ENCODE measurements around the gene TMEM239.
"Not testable (repeated sequence)": the region's sequence is repeated elsewhere in the genome, so short reads cannot be mapped to it uniquely, and the experiment has no call there.

The TMEM239 gene

GRCh38 chr20:2816030-2816582, at the start of gene TMEM239:
Gene TMEM239, plus strand, starts transcription at chr20:2816364. Its CDS starts 191 bp downstream, at chr20:2816555.
- DNase-seq, result no peak

GRCh38 chr20:2767768-2768631, 48.2 kb upstream of the TMEM239 start:
- DNase-seq, result peak in 1 of 51 donors; percentile 9

- no peak for DNase-seq
These were observed 47.5 kb upstream of the TMEM239 start for GRCh38 chr20:2768632-2769015.

GRCh38 chr20:2770091-2770490, 46.1 kb upstream of the TMEM239 start:
- not testable (repeated sequence) for DNase-seq

- no peak for DNase-seq
These were observed 44.5 kb upstream of the TMEM239 start for GRCh38 chr20:2771631-2772080.

GRCh38 chr20:2773812-2774211, 42.4 kb upstream of the TMEM239 start:
- DNase-seq, result no peak

GRCh38 chr20:2775139-2775538, 41.0 kb upstream of the TMEM239 start:
- no peak for DNase-seq

GRCh38 chr20:2778602-2779321, 37.4 kb upstream of the TMEM239 start:
- DNase-seq, result no peak

- DNase-seq, result no peak
These were observed 35.2 kb upstream of the TMEM239 start for GRCh38 chr20:2780948-2781347.

GRCh38 chr20:2783908-2784566, 32.1 kb upstream of the TMEM239 start:
- no peak for DNase-seq

- no peak for DNase-seq
These were observed 22.7 kb upstream of the TMEM239 start for GRCh38 chr20:2793471-2793870.

- DNase-seq, result no peak
These were observed 21.9 kb upstream of the TMEM239 start for GRCh38 chr20:2794202-2794748.

GRCh38 chr20:2794866-2795447, 21.2 kb upstream of the TMEM239 start:
- DNase-seq, result no peak

- no peak for DNase-seq
These were observed 20.7 kb upstream of the TMEM239 start for GRCh38 chr20:2795451-2795850.

- no peak for DNase-seq
These were observed 20.0 kb upstream of the TMEM239 start for GRCh38 chr20:2796011-2796660.

- DNase-seq, result no peak
These were observed 18.8 kb upstream of the TMEM239 start for GRCh38 chr20:2797136-2797983.

- no peak for DNase-seq
These were observed 17.9 kb upstream of the TMEM239 start for GRCh38 chr20:2798095-2798805.

GRCh38 chr20:2798814-2799213, 17.4 kb upstream of the TMEM239 start:
- no peak for DNase-seq

GRCh38 chr20:2799271-2799670, 16.9 kb upstream of the TMEM239 start:
- no peak for DNase-seq

Data from hypothalamus (tissue), 51 donors.